ENCODE results near the gene HLA-B.

HLA-B gene

GRCh38 chr6:31399589-31400466, 42.8 kb upstream of the HLA-B start (continued):
- TF ChIP-seq ZNF362 (tag by site-specific recombination; IDR thresholded peaks at IDR 0.05): peak; percentile 79
- peak; percentile 74 for TF ChIP-seq KLF8 (tag by site-specific recombination; IDR thresholded peaks at IDR 0.05)
- peak; percentile 75; the same call in 1 of the 2 replicates for TF ChIP-seq SP7 (tag by site-specific recombination; IDR thresholded peaks at IDR 0.05)
- TF ChIP-seq ZNF610 (tag by site-specific recombination; IDR thresholded peaks at IDR 0.05; ENCODE audit: borderline replicate concordance): peak; percentile 76; the same call in 1 of the 2 replicates
- TF ChIP-seq ZBTB10 (tag by site-specific recombination; IDR thresholded peaks at IDR 0.05): peak; percentile 68
- peak; percentile 99 for TF ChIP-seq PRDM10 (tag by site-specific recombination; IDR thresholded peaks at IDR 0.05)
- peak; percentile 65 for TF ChIP-seq ZNF518A (tag by site-specific recombination; conservative IDR thresholded peaks at IDR 0.05; ENCODE audit: low read depth)
- TF ChIP-seq ZBTB17 (tag by site-specific recombination; IDR thresholded peaks at IDR 0.05): peak; percentile 88
- TF ChIP-seq REST (tag by site-specific recombination; IDR thresholded peaks at IDR 0.05): peak; percentile 40; the same call in 1 of the 2 replicates
- TF ChIP-seq ZFP37 (tag by site-specific recombination; IDR thresholded peaks at IDR 0.05): peak; percentile 42; the same call in 1 of the 2 replicates
- 0 out of 2 replicates have a peak, but pooled peaks have one; percentile 41 for TF ChIP-seq PRDM2 (tag by site-specific recombination; IDR thresholded peaks at IDR 0.05; ENCODE audit: borderline replicate concordance)
- TF ChIP-seq ZNF692 (tag by site-specific recombination; IDR thresholded peaks at IDR 0.05): 0 out of 2 replicates have a peak, but pooled peaks have one; percentile 51

All from HEK293 (cell line).